Neural cell (in vitro differentiated cells): ENCODE measurements around the gene ZNF292. TPM values are rescaled to one million over a fixed set of nuclear protein-coding genes. Genes with fewer than 3 reads are reported as not detected.
A peak's percentile ranks its signal among the peaks of the same experiment; 100 is the strongest.
"Not testable (repeated sequence)": the region's sequence is repeated elsewhere in the genome, so short reads cannot be mapped to it uniquely, and the experiment has no call there.

Experiments
- H2AFZ ChIP-seq: fragments of 200-600, 300-800 bp; sonication (generic), shearing (Covaris generic); 2 replicates; pipeline ENCODE4 v1.6.0; 2014; ENCODE audit warnings: low read depth, mild to moderate bottlenecking, antibody characterized with exemption, low read length, moderate library complexity
- H3F3A ChIP-seq: fragments of 200-600 bp; shearing (Covaris generic); 2 replicates; pipeline ENCODE4 v1.6.1; 2016; ENCODE audit warnings: mild to moderate bottlenecking, moderate library complexity, mixed read lengths, antibody characterized with exemption, low read length; ENCODE audit not compliant: insufficient read depth, poor library complexity, severe bottlenecking
- H3K27ac ChIP-seq: fragments of 200-600, 300-800 bp; sonication (generic), shearing (Covaris generic); 2 replicates; pipeline ENCODE4 v1.5.1; 2014; ENCODE audit warnings: mild to moderate bottlenecking, low read length, moderate library complexity
- H3K27me3 ChIP-seq: fragments of 300-800, 200-600 bp; sonication (generic), shearing (Covaris generic); 2 replicates; pipeline ENCODE4 v1.6.0; 2014; ENCODE audit warnings: mild to moderate bottlenecking, low read depth, low read length, moderate library complexity; ENCODE audit not compliant: insufficient read depth
- H3K36me3 ChIP-seq: fragments of 300-800, 200-600 bp; sonication (generic), shearing (Covaris generic); 2 replicates; pipeline ENCODE4 v1.5.1; 2014; ENCODE audit warnings: mild to moderate bottlenecking, antibody characterized with exemption, low read length, moderate library complexity; ENCODE audit not compliant: insufficient read depth
- H3K4me2 ChIP-seq: fragments of 300-800, 200-600 bp; sonication (generic), shearing (Covaris generic); 2 replicates; pipeline ENCODE4 v1.6.0; 2014; ENCODE audit warnings: mild to moderate bottlenecking, low read length
- H3K4me3 ChIP-seq: fragments of 300-800, 200-600 bp; sonication (generic), shearing (Covaris generic); 2 replicates; pipeline ENCODE4 v1.5.1; 2014; ENCODE audit warnings: mild to moderate bottlenecking, low read length, moderate library complexity
- H3K79me2 ChIP-seq: fragments of 200-600 bp; shearing (Covaris generic); replicated peaks from 2 replicates; pipeline ENCODE4 v1.6.0; 2014; ENCODE audit warnings: mild to moderate bottlenecking, low read length, moderate library complexity; ENCODE audit not compliant: insufficient read depth
- H3K9ac ChIP-seq: fragments of 300-800, 200-600 bp; sonication (generic), shearing (Covaris generic); 2 replicates; pipeline ENCODE4 v1.6.1; 2016; ENCODE audit warnings: mild to moderate bottlenecking, low read length, mixed read lengths
- H3K9me2 ChIP-seq: fragments of 200-600 bp; shearing (Covaris generic); 2 replicates; pipeline ENCODE4 v1.6.1; 2016; ENCODE audit warnings: mild to moderate bottlenecking, low read length, mixed read lengths; ENCODE audit not compliant: insufficient read depth
- H3K9me3 ChIP-seq: fragments of 200-600, 300-800 bp; sonication (generic), shearing (Covaris generic); 2 replicates; pipeline ENCODE4 v1.6.1; 2016; ENCODE audit warnings: mild to moderate bottlenecking, mixed run types, low read length, moderate library complexity, mixed read lengths
- H4K20me1 ChIP-seq: fragments of 200-600 bp; shearing (Covaris generic); 2 replicates; pipeline ENCODE4 v1.6.1; 2016; ENCODE audit warnings: mild to moderate bottlenecking, mixed run types; ENCODE audit not compliant: insufficient read depth
- CTCF ChIP-seq: fragments of 450-650 bp; IDR thresholded peaks from 2 replicates; pipeline ENCODE4 v1.5.1; 2014; ENCODE audit warnings: antibody characterized with exemption, mild to moderate bottlenecking, moderate library complexity; ENCODE audit not compliant: poor library complexity, severe bottlenecking
- EP300 ChIP-seq: fragments of 450-650 bp; conservative IDR thresholded peaks from 2 replicates; pipeline ENCODE4 v1.6.1; 2014; ENCODE audit warnings: antibody characterized with exemption, mild to moderate bottlenecking, moderate library complexity; ENCODE audit not compliant: poor library complexity, severe bottlenecking
- EZH2 ChIP-seq: fragments of 200-600, 300-800 bp; shearing (Covaris generic), sonication (generic); IDR thresholded peaks from 2 replicates; pipeline ENCODE4 v1.6.1; 2014; ENCODE audit warnings: antibody characterized with exemption, low read length, borderline replicate concordance, mild to moderate bottlenecking; ENCODE audit not compliant: insufficient read depth, poor library complexity, severe bottlenecking
- MXI1 ChIP-seq: fragments of 450-650 bp; conservative IDR thresholded peaks from 2 replicates; pipeline ENCODE4 v1.6.1; 2014; ENCODE audit warnings: antibody characterized with exemption, mild to moderate bottlenecking; ENCODE audit not compliant: poor library complexity, severe bottlenecking
- POLR2AphosphoS5 ChIP-seq: IDR thresholded peaks from 2 replicates; pipeline ENCODE4 v1.6.1; 2012
- RAD21 ChIP-seq: fragments of 450-650 bp; conservative IDR thresholded peaks from 2 replicates; pipeline ENCODE4 v1.6.1; 2014; ENCODE audit warnings: antibody characterized with exemption, mild to moderate bottlenecking, moderate library complexity
- REST ChIP-seq: IDR thresholded peaks from 2 replicates; pipeline ENCODE4 v1.6.1; 2012; ENCODE audit warnings: borderline replicate concordance
- SMC3 ChIP-seq: fragments of 450-650 bp; conservative IDR thresholded peaks from 2 replicates; pipeline ENCODE4 v1.6.1; 2014; ENCODE audit warnings: antibody characterized with exemption, mild to moderate bottlenecking, moderate library complexity; ENCODE audit not compliant: poor library complexity
- TAF1 ChIP-seq: IDR thresholded peaks from 2 replicates; pipeline ENCODE4 v1.6.1; 2012; ENCODE audit warnings: low read depth
- polyA plus RNA-seq: library from polyadenylated mRNA; depleted of rRNA; stranded (reverse); fragments of >200 nt; gene quantifications from 2 replicates; pipeline ENCODE4 v1.2.3, GENCODE V29; 2014

The ZNF292 gene
- polyA plus RNA-seq, 1 donor from 2014 or later = 29.8 TPM

- no peak overlapping the region for H3K4me3 ChIP-seq
- no peaks in the 10 kb centered on the region for H3K9me3 ChIP-seq
- no peaks in the 10 kb centered on the region for H3K79me2 ChIP-seq
- H3K4me2 ChIP-seq = no peak overlapping the region
- no peak for TF ChIP-seq TAF1
- no peak for TF ChIP-seq SMC3
- TF ChIP-seq POLR2AphosphoS5 = no peak
- no peak for TF ChIP-seq MXI1
- no peak for TF ChIP-seq EP300
- TF ChIP-seq EZH2 = no peak
- TF ChIP-seq REST = no peak
- TF ChIP-seq RAD21 = no peak
- TF ChIP-seq CTCF = no peak
- H3K36me3 ChIP-seq = no peaks in the 10 kb centered on the region
- H3K9me2 ChIP-seq = no peaks in the 10 kb centered on the region
- H3F3A ChIP-seq = no peaks in the 10 kb centered on the region
- H3K9ac ChIP-seq = no peak overlapping the region
- H3K27ac ChIP-seq = no peak overlapping the region
- no peak overlapping the region for H2AFZ ChIP-seq
- H3K27me3 ChIP-seq = no peaks in the 10 kb centered on the region
- H4K20me1 ChIP-seq = no peaks in the 10 kb centered on the region
These were observed 16.1 kb upstream of the ZNF292 start for GRCh38 chr6:87139236-87139635.

DNA sequence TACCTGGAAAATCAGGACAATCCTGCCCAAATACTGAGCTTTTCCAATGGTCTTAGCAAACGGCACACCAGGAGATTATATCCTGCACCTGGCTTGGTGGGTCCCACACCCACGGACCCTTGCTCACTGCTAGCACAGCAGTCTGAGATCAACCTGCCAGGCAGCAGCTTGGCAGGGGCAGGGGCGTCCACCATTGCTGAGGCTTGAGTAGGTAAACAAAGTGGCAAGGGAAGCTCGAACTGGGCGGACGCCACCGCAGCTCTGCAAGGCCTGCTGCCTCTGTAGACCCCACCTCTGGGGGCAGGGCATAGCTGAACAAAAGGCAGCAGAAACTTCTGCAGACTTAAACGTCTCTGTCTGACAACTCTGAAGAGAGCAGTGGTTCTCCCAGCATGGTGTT is 15.4 kb upstream of the ZNF292 start:
- not testable (repeated sequence) for H4K20me1 ChIP-seq, H3K27ac ChIP-seq, H3K79me2 ChIP-seq, H3K9me3 ChIP-seq, H3F3A ChIP-seq, H3K9me2 ChIP-seq, H2AFZ ChIP-seq, H3K4me2 ChIP-seq, H3K9ac ChIP-seq, H3K27me3 ChIP-seq, H3K4me3 ChIP-seq, H3K36me3 ChIP-seq

DNA sequence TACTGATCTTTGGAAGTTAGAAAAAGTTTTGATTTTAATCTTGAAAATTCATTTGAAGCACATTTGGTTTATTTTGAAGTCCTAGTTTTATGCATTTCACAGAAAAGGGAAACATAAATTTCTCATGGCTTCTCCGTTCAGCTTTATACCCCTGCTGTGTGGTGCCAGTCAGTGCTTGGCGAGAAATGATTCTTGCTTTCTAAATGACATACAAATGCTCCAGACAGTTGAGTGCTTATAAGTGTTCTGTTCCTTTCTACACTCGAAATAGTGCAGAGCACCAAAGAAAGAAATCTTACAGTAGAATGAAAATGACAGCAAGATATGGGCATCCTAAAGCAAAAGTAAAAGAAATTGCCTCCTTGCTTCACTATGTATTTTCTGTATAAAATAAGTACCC is 9.0 kb upstream of the ZNF292 start:
- H3K4me3 ChIP-seq = no peak overlapping the region

More for the DNA sequence above, 9.0 kb upstream of the ZNF292 start:
- Histone ChIP-seq H3F3A (no peaks in the 10 kb centered on the region), H2AFZ (no peak overlapping the region), H3K27me3 (no peaks in the 10 kb centered on the region), H3K27ac (peak overlapping the region; percentile 10), H3K79me2 (no peaks in the 10 kb centered on the region), H3K9ac (no peak overlapping the region), H4K20me1 (no peaks in the 10 kb centered on the region), H3K36me3 (no peaks in the 10 kb centered on the region), H3K4me2 (no peak overlapping the region), H3K9me2 (no peaks in the 10 kb centered on the region), H3K9me3 (no peaks in the 10 kb centered on the region)
- TF ChIP-seq MXI1 (no peak), POLR2AphosphoS5 (peak; percentile 30), REST (no peak), SMC3 (no peak), EZH2 (no peak), RAD21 (no peak), CTCF (no peak), TAF1 (no peak), EP300 (peak; percentile 63)
